Measurements from ENCODE around the gene WDR82.

WDR82 gene

GRCh38 chr3:52245322-52246263, 32.9 kb downstream of the WDR82 start, which contains the start of gene PPM1M:
PPM1M (plus strand) TSS chr3:52245759; CDS start chr3:52245825, 66 bp downstream.
- peak; percentile 88 for DNase-seq (ENCODE audit: low spot score)
- in situ Hi-C loops (cut with MboI; ENCODE audit: low pct_unique_long_range_greater_than_20kb, low sequenced_read_pairs, unreplicated experiment), result no loop called here
- TF ChIP-seq CTCF (IDR thresholded peaks at IDR 0.05; ENCODE audit: extremely low read depth, insufficient read depth, missing control alignments), result no peak

- DNase-seq (ENCODE audit: low spot score), result peak; percentile 89
- in situ Hi-C loops (cut with MboI; ENCODE audit: low pct_unique_long_range_greater_than_20kb, low sequenced_read_pairs, unreplicated experiment), result no loop called here
- TF ChIP-seq CTCF (IDR thresholded peaks at IDR 0.05; ENCODE audit: extremely low read depth, insufficient read depth, missing control alignments), result no peak
Measured at GRCh38 chr3:52243791-52244628, 34.4 kb downstream of the WDR82 start.

DNA sequence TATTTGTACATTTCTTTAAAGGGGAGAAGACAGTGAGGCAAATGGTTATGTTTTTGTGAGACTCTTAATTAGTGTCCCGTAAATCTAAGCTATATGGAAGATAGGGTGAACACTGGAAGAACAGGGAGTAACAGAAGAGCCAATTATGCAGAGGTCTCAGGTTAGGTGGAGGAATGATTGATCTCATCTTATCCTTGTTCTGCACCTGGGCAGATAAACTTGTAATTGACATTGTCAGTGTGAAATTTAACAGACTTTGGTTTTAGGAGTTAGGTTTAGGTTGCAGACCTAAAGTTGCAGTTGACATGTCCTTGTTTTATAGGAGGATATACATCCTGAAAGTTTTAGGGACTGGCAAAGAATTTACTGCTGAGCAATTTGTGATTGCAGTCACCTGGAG, 36.4 kb downstream of the WDR82 start:
- no peak for TF ChIP-seq CTCF (IDR thresholded peaks at IDR 0.05; ENCODE audit: extremely low read depth, insufficient read depth, missing control alignments)
- DNase-seq (ENCODE audit: low spot score), result no peak
- in situ Hi-C loops (cut with MboI; ENCODE audit: low pct_unique_long_range_greater_than_20kb, low sequenced_read_pairs, unreplicated experiment), result no loop called here

DNA sequence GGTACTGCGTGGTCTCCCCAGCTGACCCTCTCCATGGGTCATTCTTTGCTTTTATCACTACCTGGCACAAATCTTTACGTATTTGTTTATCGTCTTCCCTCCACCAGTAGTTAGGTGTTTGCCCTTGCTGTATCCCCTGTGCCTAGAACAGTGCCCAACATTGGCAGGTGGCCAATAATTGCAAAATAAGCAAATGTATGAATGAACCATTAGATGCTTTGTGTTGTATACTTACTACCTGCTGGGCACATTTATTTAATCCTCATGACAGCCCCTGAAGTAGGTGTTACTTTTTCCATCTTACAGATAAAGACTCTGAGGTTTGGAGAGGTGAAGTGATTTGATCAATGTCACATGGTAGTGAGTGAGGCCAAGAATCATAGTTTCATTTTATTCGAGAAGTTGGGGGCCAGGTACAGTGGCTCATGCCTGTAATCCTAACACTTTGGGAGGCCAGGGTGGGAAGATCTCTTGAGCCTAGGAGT, 37.5 kb downstream of the WDR82 start:
- no peak for DNase-seq (ENCODE audit: low spot score)
- in situ Hi-C loops (cut with MboI; ENCODE audit: low pct_unique_long_range_greater_than_20kb, low sequenced_read_pairs, unreplicated experiment), result no loop called here
- no peak for TF ChIP-seq CTCF (IDR thresholded peaks at IDR 0.05; ENCODE audit: extremely low read depth, insufficient read depth, missing control alignments)

DNA sequence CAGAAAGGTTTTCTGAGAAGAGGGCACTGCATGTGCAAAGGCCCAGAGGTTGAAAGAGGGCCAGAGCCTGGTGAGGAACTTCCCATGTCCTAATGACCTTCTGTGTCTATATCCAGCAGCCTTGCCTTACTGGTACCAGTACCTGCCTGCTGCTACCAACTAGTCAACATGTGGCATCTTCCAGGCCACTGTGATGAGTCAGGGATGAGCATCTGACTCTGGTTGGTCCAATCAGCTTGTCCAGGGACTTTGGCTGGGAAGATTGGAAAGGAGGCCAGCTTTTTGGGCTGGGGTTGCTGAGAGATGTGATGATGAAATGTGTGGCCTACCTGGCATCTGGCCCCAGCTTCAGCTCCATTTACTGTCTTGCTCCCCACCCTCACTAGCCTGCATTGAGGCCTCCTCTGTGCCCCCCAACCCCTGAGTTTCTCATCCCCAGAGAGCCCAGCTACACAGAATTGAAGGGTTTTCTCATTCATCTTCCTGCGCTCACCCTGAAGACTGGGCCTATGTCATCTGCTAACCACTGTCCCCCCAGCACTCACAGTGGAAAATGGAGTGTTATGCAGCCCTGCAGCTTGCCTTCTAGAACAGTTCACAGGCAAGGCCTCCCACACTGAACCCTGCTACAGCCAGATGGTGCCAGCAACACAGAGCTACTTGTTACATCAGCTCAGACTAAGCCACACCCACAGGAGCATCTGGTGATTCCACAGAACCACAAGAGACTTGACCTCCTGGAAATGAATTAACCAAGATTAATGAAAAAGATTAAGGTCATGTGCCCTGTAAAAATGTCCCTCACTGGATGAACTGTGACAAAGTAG, 38.2 kb downstream of the WDR82 start:
- TF ChIP-seq CTCF (IDR thresholded peaks at IDR 0.05; ENCODE audit: extremely low read depth, insufficient read depth, missing control alignments), result peak; percentile 18
- no peak for DNase-seq (ENCODE audit: low spot score)
- in situ Hi-C loops (cut with MboI; ENCODE audit: low pct_unique_long_range_greater_than_20kb, low sequenced_read_pairs, unreplicated experiment), result no loop called here

All from GM13977 (cell line).